ENCODE measurements around the gene PDLIM5. TPM values are rescaled to one million over a fixed set of nuclear protein-coding genes. Genes with fewer than 3 reads are reported as not detected.

The PDLIM5 gene
- total RNA-seq, 1 donor from 2014 or later: 82.9 TPM

DNA sequence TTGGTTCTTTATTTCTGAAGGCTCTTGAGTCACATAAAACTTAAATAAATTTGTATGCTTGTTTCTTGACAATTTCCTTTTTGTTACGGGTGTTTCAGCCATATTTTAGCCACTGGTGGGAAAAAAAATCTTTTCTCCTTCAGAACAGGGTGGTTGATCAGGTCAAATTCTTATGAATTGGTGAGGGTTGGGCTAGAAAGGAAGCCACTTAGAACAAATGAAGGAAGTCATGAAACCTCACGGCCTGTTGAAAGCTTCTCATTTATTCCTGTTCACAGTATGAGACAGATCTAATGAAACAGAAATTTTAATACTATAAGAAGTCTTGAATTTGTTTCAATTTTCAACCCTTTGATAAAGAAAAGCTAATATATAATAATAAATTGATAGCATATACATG, 12.1 kb upstream of the PDLIM5 start:
- no peak overlapping the region for H3K4me3 ChIP-seq (ENCODE audit: low read depth, low read length)
- no peaks in the 10 kb centered on the region for H3K36me3 ChIP-seq (ENCODE audit: control insufficient read depth, insufficient read depth, low read length)
- DNase-seq (ENCODE audit: low read depth) (no peak), FAIRE-seq (no peak)
- TF ChIP-seq, protein P1, sequence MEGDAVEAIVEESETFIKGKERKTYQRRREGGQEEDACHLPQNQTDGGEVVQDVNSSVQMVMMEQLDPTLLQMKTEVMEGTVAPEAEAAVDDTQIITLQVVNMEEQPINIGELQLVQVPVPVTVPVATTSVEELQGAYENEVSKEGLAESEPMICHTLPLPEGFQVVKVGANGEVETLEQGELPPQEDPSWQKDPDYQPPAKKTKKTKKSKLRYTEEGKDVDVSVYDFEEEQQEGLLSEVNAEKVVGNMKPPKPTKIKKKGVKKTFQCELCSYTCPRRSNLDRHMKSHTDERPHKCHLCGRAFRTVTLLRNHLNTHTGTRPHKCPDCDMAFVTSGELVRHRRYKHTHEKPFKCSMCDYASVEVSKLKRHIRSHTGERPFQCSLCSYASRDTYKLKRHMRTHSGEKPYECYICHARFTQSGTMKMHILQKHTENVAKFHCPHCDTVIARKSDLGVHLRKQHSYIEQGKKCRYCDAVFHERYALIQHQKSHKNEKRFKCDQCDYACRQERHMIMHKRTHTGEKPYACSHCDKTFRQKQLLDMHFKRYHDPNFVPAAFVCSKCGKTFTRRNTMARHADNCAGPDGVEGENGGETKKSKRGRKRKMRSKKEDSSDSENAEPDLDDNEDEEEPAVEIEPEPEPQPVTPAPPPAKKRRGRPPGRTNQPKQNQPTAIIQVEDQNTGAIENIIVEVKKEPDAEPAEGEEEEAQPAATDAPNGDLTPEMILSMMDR (IDR thresholded peaks at IDR 0.05; ENCODE audit: insufficient read depth, low read length, severe bottlenecking): no peak
- H3K27me3 ChIP-seq (ENCODE audit: control insufficient read depth, insufficient read depth, low read length): no peaks in the 10 kb centered on the region

DNA sequence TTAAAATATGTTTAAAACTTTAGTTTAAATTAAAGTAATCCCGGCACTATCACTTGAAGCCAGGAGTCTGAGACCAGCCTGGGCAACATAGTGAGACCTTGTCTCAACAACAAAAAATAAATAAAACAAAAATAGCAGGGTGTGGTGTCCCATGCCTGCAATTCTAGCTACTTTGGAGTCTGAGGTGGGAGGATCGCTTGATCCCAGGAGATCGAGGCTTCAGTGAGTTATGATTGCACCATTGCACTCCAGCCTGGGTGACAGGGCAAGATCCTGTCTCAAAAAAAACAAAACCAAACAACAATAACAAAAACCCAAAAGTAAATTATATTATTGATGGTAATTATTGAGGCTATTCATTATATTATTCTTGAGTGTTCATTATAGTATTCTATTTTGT, 9.9 kb upstream of the PDLIM5 start:
- H3K27me3 ChIP-seq (ENCODE audit: control insufficient read depth, insufficient read depth, low read length): no peaks in the 10 kb centered on the region
- H3K4me3 ChIP-seq (ENCODE audit: low read depth, low read length): no peak overlapping the region
- DNase-seq (ENCODE audit: low read depth) (no peak), FAIRE-seq (no peak)
- no peaks in the 10 kb centered on the region for H3K36me3 ChIP-seq (ENCODE audit: control insufficient read depth, insufficient read depth, low read length)
- TF ChIP-seq, protein P1 (IDR thresholded peaks at IDR 0.05; ENCODE audit: insufficient read depth, low read length, severe bottlenecking): no peak

DNA sequence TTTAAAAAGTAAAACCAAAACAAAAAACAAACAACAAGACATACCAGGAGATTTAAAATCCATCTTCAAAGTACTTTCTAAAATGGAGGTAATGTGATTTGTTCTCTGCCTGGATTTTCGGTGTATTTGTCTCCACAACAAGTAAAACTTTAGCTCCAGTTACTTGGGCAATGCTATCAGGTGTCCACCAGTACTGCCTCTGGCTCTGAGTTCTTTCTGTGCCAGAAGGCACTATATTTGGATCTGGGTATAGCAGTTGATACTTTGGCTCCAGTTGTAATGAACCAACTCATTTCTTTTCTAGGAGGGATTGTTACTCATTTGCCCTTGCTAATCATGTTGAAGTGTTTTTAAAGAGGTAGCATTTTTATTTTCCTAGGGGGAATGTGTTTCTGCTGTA, 9.5 kb upstream of the PDLIM5 start:
- Histone ChIP-seq H3K4me3 (ENCODE audit: low read depth, low read length) (no peak overlapping the region), H3K27me3 (ENCODE audit: control insufficient read depth, insufficient read depth, low read length) (no peaks in the 10 kb centered on the region), H3K36me3 (ENCODE audit: control insufficient read depth, insufficient read depth, low read length) (no peaks in the 10 kb centered on the region)
- FAIRE-seq (no peak), DNase-seq (ENCODE audit: low read depth) (no peak)
- TF ChIP-seq, protein P1 (IDR thresholded peaks at IDR 0.05; ENCODE audit: insufficient read depth, low read length, severe bottlenecking): no peak

DNA sequence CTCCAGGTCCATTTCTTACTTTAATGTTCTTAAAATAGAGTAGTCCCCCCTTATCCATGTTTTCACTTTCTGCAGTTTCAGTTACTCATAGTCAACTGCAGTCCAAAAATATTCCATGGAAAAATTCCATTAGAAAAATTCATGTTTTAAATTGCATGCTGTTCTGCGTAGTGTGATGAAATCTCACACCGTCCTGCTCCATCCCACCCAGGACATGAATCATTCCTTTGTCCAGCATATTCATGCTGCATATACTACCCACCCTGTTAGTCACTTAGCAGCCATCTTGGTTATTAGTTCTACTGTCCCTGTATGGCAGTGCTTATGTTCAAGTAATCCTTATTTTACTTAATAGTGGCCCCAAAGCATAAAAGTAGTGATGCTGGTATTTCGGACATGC, 5.4 kb upstream of the PDLIM5 start:
- DNase-seq (ENCODE audit: low read depth) (peak; percentile 98), FAIRE-seq (no peak)
- Histone ChIP-seq H3K36me3 (ENCODE audit: control insufficient read depth, insufficient read depth, low read length) (no peaks in the 10 kb centered on the region), H3K4me3 (ENCODE audit: low read depth, low read length) (no peak overlapping the region), H3K27me3 (ENCODE audit: control insufficient read depth, insufficient read depth, low read length) (no peaks in the 10 kb centered on the region)
- TF ChIP-seq, protein P1 (IDR thresholded peaks at IDR 0.05; ENCODE audit: insufficient read depth, low read length, severe bottlenecking): no peak

DNA sequence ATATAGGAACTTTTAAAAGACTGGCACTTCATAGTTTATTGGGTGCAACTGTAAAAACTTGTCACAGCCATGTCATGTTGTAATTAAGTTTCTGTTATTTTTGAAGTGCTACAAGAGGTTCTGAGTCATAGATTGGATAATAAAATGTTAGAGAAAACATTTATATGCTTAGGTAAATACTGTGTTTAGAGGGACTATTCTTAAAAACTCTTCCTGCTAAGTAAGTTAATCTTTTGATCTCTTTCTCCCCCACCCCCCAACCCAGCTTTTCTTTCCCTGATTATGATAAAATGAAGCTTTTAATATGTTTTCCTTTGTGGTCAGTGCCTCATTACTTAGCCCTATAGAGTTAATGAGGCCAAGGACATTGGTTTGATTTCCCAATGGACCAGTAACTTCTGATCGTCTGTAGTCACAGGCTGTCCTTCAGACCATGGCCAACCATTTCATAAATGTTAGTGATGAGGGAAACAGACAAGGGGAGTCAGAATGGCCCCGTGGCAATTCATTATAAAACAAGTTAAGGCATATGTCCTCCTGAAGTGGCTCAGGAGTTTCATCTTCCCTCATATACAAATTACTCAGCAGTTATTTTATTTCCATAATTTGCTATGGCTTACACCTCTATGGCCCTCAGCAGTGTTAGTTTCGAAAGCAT, 3.9 kb upstream of the PDLIM5 start:
- H3K27me3 ChIP-seq (ENCODE audit: control insufficient read depth, insufficient read depth, low read length): no peaks in the 10 kb centered on the region
- TF ChIP-seq, protein P1 (IDR thresholded peaks at IDR 0.05; ENCODE audit: insufficient read depth, low read length, severe bottlenecking): no peak
- FAIRE-seq: no peak
- no peaks in the 10 kb centered on the region for H3K36me3 ChIP-seq (ENCODE audit: control insufficient read depth, insufficient read depth, low read length)
- no peak overlapping the region for H3K4me3 ChIP-seq (ENCODE audit: low read depth, low read length)
- DNase-seq (ENCODE audit: low read depth): peak; percentile 74

DNA sequence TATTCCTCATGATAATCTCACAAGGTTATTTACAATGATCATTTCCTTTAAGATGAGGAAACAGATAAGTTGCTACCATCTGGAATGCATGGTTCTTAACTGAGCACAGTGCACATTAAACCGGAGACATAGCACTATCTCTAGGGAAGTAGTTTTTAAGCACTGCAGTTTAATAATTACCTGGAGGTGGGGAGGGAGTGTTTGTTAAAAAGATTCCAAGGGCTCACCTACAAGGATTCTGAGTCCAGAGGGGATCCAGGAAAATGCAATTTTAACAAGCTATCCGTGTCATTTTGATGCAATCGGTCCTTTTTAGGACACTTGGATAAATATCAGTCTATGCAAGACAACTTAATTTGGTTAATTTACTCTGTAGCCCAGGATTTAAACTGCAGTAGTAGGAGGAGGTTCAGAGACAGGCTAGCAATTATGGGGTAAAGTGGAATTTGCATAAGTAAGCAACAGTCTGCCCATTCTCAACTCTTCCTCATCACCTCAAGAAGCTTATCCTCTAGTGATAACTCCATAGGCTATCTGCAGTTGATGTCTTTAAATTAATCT, 2.8 kb upstream of the PDLIM5 start:
- H3K4me3 ChIP-seq (ENCODE audit: low read depth, low read length): no peak overlapping the region
- no peaks in the 10 kb centered on the region for H3K27me3 ChIP-seq (ENCODE audit: control insufficient read depth, insufficient read depth, low read length)
- FAIRE-seq (no peak), DNase-seq (ENCODE audit: low read depth) (no peak)
- TF ChIP-seq, protein P1 (IDR thresholded peaks at IDR 0.05; ENCODE audit: insufficient read depth, low read length, severe bottlenecking): no peak
- no peaks in the 10 kb centered on the region for H3K36me3 ChIP-seq (ENCODE audit: control insufficient read depth, insufficient read depth, low read length)
